H1 (cell line): ENCODE data around the gene ABCA13. TPM values are rescaled to one million over a fixed set of nuclear protein-coding genes. Genes with fewer than 3 reads are reported as not detected.

Experiments
- CTCF ChIA-PET: fragments of 300-600 bp; sonication (Branson Sonifier 250); formaldehyde crosslinking; loops from one replicate; lab custom pipeline; 2021; ENCODE audit not compliant: partially characterized antibody; lab: Charles Lee
- POLR2A ChIA-PET: fragments of 300-600 bp; sonication (Branson Sonifier 250); formaldehyde crosslinking; loops from one replicate; lab custom pipeline; 2021; ENCODE audit warnings: inconsistent platforms; ENCODE audit not compliant: partially characterized antibody; lab: Charles Lee
- DNase-seq, 2 experiments: peaks; one replicate each; pipeline versions ENCODE4 v3.0.0 to v3.0.0-alpha.2; 2010 to 2022; ENCODE audit warnings: low spot score in 2 of 2, low read depth in 1 of 2, mixed read lengths in 1 of 2
- FAIRE-seq: peaks from 2 replicates; lab custom pipeline; 2011; peaks lifted over from hg19 to GRCh38; lab: Jason Lieb, UNC
- H2AFZ ChIP-seq: 2 replicates; pipeline ENCODE4 v1.8.1; 2012; ENCODE audit warnings: low read length, inconsistent platforms
- H2AK5ac ChIP-seq: 2 replicates; pipeline ENCODE4 v1.6.1; 2013; ENCODE audit warnings: low read depth, low read length
- H2BK120ac ChIP-seq: replicated peaks from 2 replicates; pipeline ENCODE3; 2013; ENCODE audit warnings: low read depth, low read length, inconsistent platforms
- H2BK12ac ChIP-seq: 2 replicates; pipeline ENCODE4 v1.6.1; 2013; ENCODE audit warnings: low read depth, low read length
- H2BK15ac ChIP-seq: 2 replicates; pipeline ENCODE4 v1.6.1; 2013; ENCODE audit warnings: low read length
- H2BK20ac ChIP-seq: 2 replicates; pipeline ENCODE4 v1.6.1; 2013; ENCODE audit warnings: low read length
- H2BK5ac ChIP-seq: 2 replicates; pipeline ENCODE4 v1.6.1; 2013; ENCODE audit warnings: low read depth, low read length
- H3K14ac ChIP-seq: 2 replicates; pipeline ENCODE4 v1.6.1; 2013; ENCODE audit warnings: inconsistent platforms; ENCODE audit not compliant: insufficient read length
- H3K18ac ChIP-seq: 2 replicates; pipeline ENCODE4 v1.6.1; 2013; ENCODE audit warnings: low read length; ENCODE audit errors: extremely low read depth
- H3K23ac ChIP-seq: 2 replicates; pipeline ENCODE4 v1.6.1; 2013; ENCODE audit warnings: inconsistent platforms; ENCODE audit not compliant: insufficient read length
- H3K23me2 ChIP-seq: 2 replicates; pipeline ENCODE4 v1.6.1; 2013; ENCODE audit warnings: low read depth, low read length
- H3K27ac ChIP-seq: 2 replicates; pipeline ENCODE4 v1.6.1; 2011; ENCODE audit warnings: low read depth, low read length, inconsistent platforms
- H3K27me3 ChIP-seq, 4 experiments: replicated peaks in 1 of 4; 1 replicate in 1 of 4; 2 replicates in 3 of 4; pipeline versions ENCODE4 v1.6.1 to v1.8.1; 2011 to 2013; ENCODE audit warnings: low read length in 3 of 4, mild to moderate bottlenecking in 3 of 4, inconsistent platforms in 2 of 4, mixed read lengths in 2 of 4, moderate library complexity in 1 of 4; ENCODE audit not compliant: control insufficient read depth in 3 of 4, insufficient read depth in 3 of 4; ENCODE audit errors: extremely low read depth in 1 of 4
- H3K36me3 ChIP-seq, 4 experiments: 2 replicates each; pipeline versions ENCODE4 v1.6.1 to v1.8.1; 2011 to 2013; ENCODE audit warnings: mild to moderate bottlenecking in 4 of 4, low read length in 3 of 4, moderate library complexity in 2 of 4, control low read depth in 1 of 4, inconsistent platforms in 1 of 4; ENCODE audit not compliant: insufficient read depth in 4 of 4, control insufficient read depth in 2 of 4
- H3K4ac ChIP-seq: replicated peaks from 2 replicates; pipeline ENCODE3; 2013; ENCODE audit warnings: low read length, low read depth, mixed read lengths, inconsistent platforms; ENCODE audit not compliant: insufficient read length
- H3K4me1 ChIP-seq, 4 experiments: replicated peaks in 1 of 4; 1 replicate in 1 of 4; 2 replicates in 3 of 4; pipeline versions ENCODE4 v1.6.1 to v1.8.1; 2011 to 2013; ENCODE audit warnings: low read length in 3 of 4, inconsistent platforms in 2 of 4, mixed read lengths in 1 of 4; ENCODE audit not compliant: insufficient read depth in 4 of 4, control insufficient read depth in 3 of 4
- H3K4me2 ChIP-seq, 2 experiments: 2 replicates each; pipeline versions ENCODE4 v1.6.1 to v1.8.1; 2011 to 2013; ENCODE audit warnings: low read depth in 2 of 2, low read length in 2 of 2, control low read depth in 1 of 2, inconsistent platforms in 1 of 2, mild to moderate bottlenecking in 1 of 2; ENCODE audit not compliant: insufficient read depth in 1 of 2
- H3K4me3 ChIP-seq, 4 experiments: fragments of 200-600, 300-600 bp in 1 of 4; sonication (generic), shearing (Covaris generic), sonication (Bioruptor Twin) in 1 of 4; 2 replicates each; pipeline versions ENCODE4 v1.5.1 to v1.8.1; 2011 to 2016; ENCODE audit warnings: low read length in 4 of 4, low read depth in 3 of 4, control low read depth in 2 of 4, inconsistent platforms in 2 of 4, mild to moderate bottlenecking in 2 of 4, mixed read lengths in 1 of 4, moderate library complexity in 1 of 4; ENCODE audit not compliant: insufficient read depth in 2 of 4; ENCODE audit errors: extremely low read depth in 1 of 4
- H3K56ac ChIP-seq: replicated peaks from 2 replicates; pipeline ENCODE3; 2013; ENCODE audit warnings: low read depth, mild to moderate bottlenecking, mixed read lengths, low read length, inconsistent platforms; ENCODE audit not compliant: insufficient read length
- H3K79me1 ChIP-seq: 2 replicates; pipeline ENCODE4 v1.6.1; 2013; ENCODE audit warnings: low read depth, low read length, control low read depth
- H3K79me2 ChIP-seq, 2 experiments: 2 replicates each; pipeline versions ENCODE4 v1.6.1 to v1.8.1; 2012 to 2013; ENCODE audit warnings: low read length in 2 of 2, mild to moderate bottlenecking in 2 of 2, inconsistent platforms in 1 of 2; ENCODE audit not compliant: insufficient read depth in 2 of 2, control insufficient read depth in 1 of 2
- H3K9ac ChIP-seq, 4 experiments: replicated peaks in 1 of 4; 1 replicate in 1 of 4; 2 replicates in 3 of 4; pipeline versions ENCODE4 v1.6.1 to v1.8.1; 2011 to 2013; ENCODE audit warnings: low read depth in 3 of 4, low read length in 3 of 4, control low read depth in 2 of 4, mild to moderate bottlenecking in 2 of 4, moderate library complexity in 2 of 4, inconsistent platforms in 1 of 4; ENCODE audit errors: extremely low read depth in 1 of 4
- H3K9me3 ChIP-seq, 2 experiments: 2 replicates each; pipeline versions ENCODE4 v1.6.1 to v1.8.1; 2012 to 2013; ENCODE audit warnings: mild to moderate bottlenecking in 2 of 2, moderate library complexity in 2 of 2, control low read depth in 1 of 2, inconsistent platforms in 1 of 2, low read depth in 1 of 2, low read length in 1 of 2, mixed read lengths in 1 of 2; ENCODE audit not compliant: insufficient read depth in 2 of 2
- H4K20me1 ChIP-seq, 2 experiments: replicated peaks in 1 of 2; 2 replicates each; pipeline versions ENCODE3 to v1.8.1; 2011 to 2013; ENCODE audit warnings: inconsistent platforms in 2 of 2, low read length in 2 of 2, mild to moderate bottlenecking in 1 of 2; ENCODE audit not compliant: insufficient read depth in 2 of 2, control insufficient read depth in 1 of 2
- H4K5ac ChIP-seq: 2 replicates; pipeline ENCODE4 v1.6.1; 2013; ENCODE audit warnings: low read length, low read depth, mixed read lengths, inconsistent platforms; ENCODE audit not compliant: insufficient read length
- H4K8ac ChIP-seq: 2 replicates; pipeline ENCODE4 v1.8.0; 2013; ENCODE audit warnings: mild to moderate bottlenecking, moderate library complexity, low read length, inconsistent platforms; ENCODE audit not compliant: insufficient read depth; ENCODE audit errors: extremely low read depth
- H4K91ac ChIP-seq: replicated peaks from 2 replicates; pipeline ENCODE3; 2013; ENCODE audit warnings: low read length, mixed read lengths, inconsistent platforms; ENCODE audit not compliant: insufficient read length
- CTBP2 ChIP-seq: IDR thresholded peaks from 2 replicates; pipeline ENCODE4 v1.7.0; 2011; ENCODE audit warnings: borderline replicate concordance, mild to moderate bottlenecking, moderate library complexity, mixed read lengths, low read length; ENCODE audit not compliant: insufficient read depth, insufficient read length
- GTF2F1 ChIP-seq: IDR thresholded peaks from 2 replicates; pipeline ENCODE4 v1.6.1; 2012; ENCODE audit warnings: low read depth, low read length, improper control_type of control experiment, borderline replicate concordance
- POU5F1 ChIP-seq: IDR thresholded peaks from 2 replicates; pipeline ENCODE4 v1.6.1; 2011; ENCODE audit warnings: low read depth, mild to moderate bottlenecking, low read length, moderate library complexity
- WGBS, 2 experiments: shearing (Covaris generic) in 1 of 2; methylation state at CpG; one replicate each; pipeline versions ENCODE4 v1.1.6 to v1.1.7; 2013 to 2015; ENCODE audit warnings: low lambda C conversion rate in 2 of 2, mixed read lengths in 2 of 2, inconsistent platforms in 1 of 2, low coverage in 1 of 2, missing lambda C conversion rate in 1 of 2; ENCODE audit not compliant: insufficient replicate concordance in 2 of 2, insufficient coverage in 1 of 2, insufficient read length in 1 of 2; ENCODE audit errors: extremely low coverage in 1 of 2, missing lambda C conversion rate in 1 of 2; 5-methylcytosine and 5-hydroxymethylcytosine counted together
- polyA plus RNA-seq, 7 experiments: library from polyadenylated mRNA; depleted of rRNA in 3 of 7; stranded (reverse) in 5 of 7; unstranded in 2 of 7; fragments of >200 nt in 5 of 7; fragments of 200-250 nt in 2 of 7; gene quantifications; 1 replicate in 5 of 7; 2 replicates in 1 of 7; 4 replicates in 1 of 7; pipeline versions ENCODE4 v1.2.1 to v1.2.3, GENCODE V29; 2011 to 2013; ENCODE audit warnings: missing spikeins in 2 of 7, mixed read lengths in 2 of 7
- total RNA-seq: library from RNA; stranded (reverse); fragmentation: NEBNext Ultra II Directional; extraction: Animal tissue kit (Norgen Biotek cat#: 25700); gene quantifications from 2 replicates; pipeline ENCODE4 v1.2.1, GENCODE V29; 2021

The ABCA13 gene
- total and polyA plus RNA-seq, 2 of the 8 experiments (the other 6 are each of a cell fraction or from before 2014, with no cell fraction given), result 0.07 to 0.09 TPM

DNA sequence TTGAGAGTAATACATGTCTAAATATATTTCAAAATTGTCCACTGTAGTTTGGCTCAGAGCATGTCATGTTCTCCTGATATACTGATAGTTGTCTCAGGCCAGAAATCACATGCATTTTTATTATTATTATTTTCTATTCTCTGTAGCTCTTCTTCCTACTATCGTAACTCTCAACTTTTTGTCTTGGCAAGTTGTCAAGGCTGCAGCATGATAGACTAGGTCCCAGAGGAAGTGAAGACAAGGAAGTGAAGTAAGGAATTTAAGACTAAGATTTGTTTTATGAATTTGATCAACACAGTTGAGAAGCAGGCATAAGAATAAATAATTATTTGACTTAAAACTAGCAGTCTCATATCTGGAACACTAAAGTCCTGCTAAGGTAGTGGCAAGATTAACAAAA lies 369.5 kb downstream of the ABCA13 start:
- Histone ChIP-seq H3K9me3 (no peaks in the 10 kb centered on the region), H4K5ac (no peak overlapping the region), H3K27me3 (no peaks in the 10 kb centered on the region), H3K9ac (no peak overlapping the region), H3K23ac (no peak overlapping the region), H2BK120ac (no peak overlapping the region), H3K4ac (no peak overlapping the region), H2BK20ac (no peak overlapping the region), H3K79me1 (no peaks in the 10 kb centered on the region), H4K8ac (no peak overlapping the region), H4K91ac (no peak overlapping the region), H2BK12ac (no peak overlapping the region), H2AK5ac (no peak overlapping the region), H3K36me3 (no peaks in the 10 kb centered on the region), H3K79me2 (no peaks in the 10 kb centered on the region), H4K20me1 (no peaks in the 10 kb centered on the region), H2BK15ac (no peak overlapping the region), H3K27ac (no peak overlapping the region), H3K23me2 (no peaks in the 10 kb centered on the region), H2AFZ (no peak overlapping the region), H3K4me3 (peak overlapping the region in 1 of 4 experiments; percentile 7; a peak in 1 of 8 replicates), H3K56ac (no peak overlapping the region), H3K18ac (no peak overlapping the region), H3K14ac (no peak overlapping the region), H3K4me2 (0 out of 4 replicates have a peak overlapping the region, but pooled peaks of 1 of the 2 experiments have one; percentile 2), H2BK5ac (no peak overlapping the region), H3K4me1 (peaks cover 0 to 6% (median 0%) of the 10 kb centered on the region in 4 experiments; a peak in 1 of 7 replicates)
- CTCF ChIA-PET, result no interaction called here
- FAIRE-seq (no peak), DNase-seq (no peak)
- POLR2A ChIA-PET, result no interaction called here
- WGBS, 2 experiments, result 91% methylated on average over 1 of the region's 1 CpG; no CpG with 5 or more reads in 1 of the 2 experiments
- TF ChIP-seq CTBP2 (no peak), GTF2F1 (no peak), POU5F1 (no peak)
